Naive thymus-derived CD8-positive, alpha-beta T cell (primary cell): ENCODE measurements around the gene PPP2R5C. TPM values are rescaled to one million over a fixed set of nuclear protein-coding genes. Genes with fewer than 3 reads are reported as not detected.
"Not testable (repeated sequence)": the region's sequence is repeated elsewhere in the genome, so short reads cannot be mapped to it uniquely, and the experiment has no call there.

Experiments used
- ATAC-seq, 2 donors: fragments of 150-1000 bp; cut with Tn5 transposase in 1 of 2; sonication (Bioruptor Pico), chemical (Tn5 transposase) in 1 of 2; 1 replicate in 1 of 2; 2 replicates in 1 of 2; pipeline ENCODE4 v1.10.0; 2021; ENCODE audit warnings: mild to moderate bottlenecking in 2 of 2, moderate library complexity in 2 of 2
- POLR2A ChIA-PET: fragments of 350-600 bp; sonication (Branson Sonifier 250); formaldehyde crosslinking; loops from one replicate; lab custom pipeline; 2021; ENCODE audit warnings: antibody characterized with exemption; lab: Charles Lee
- DNase-seq, 10 donors: peaks; one replicate each; pipeline versions ENCODE4 v3.0.0 to v3.0.0-alpha.2; 2020 to 2022
- H3K27ac Mint-ChIP-seq, 10 donors: one replicate each; pipeline ENCODE4 v1.8.0; 2020 to 2022; ENCODE audit warnings: mild to moderate bottlenecking in 10 of 10, mixed read lengths in 10 of 10, moderate library complexity in 4 of 10, inconsistent platforms in 1 of 10
- H3K27me3 Mint-ChIP-seq, 5 donors: one replicate each; pipeline ENCODE4 v1.8.0; 2021 to 2022; ENCODE audit warnings: mixed read lengths in 5 of 5
- H3K36me3 Mint-ChIP-seq, 3 donors: one replicate each; pipeline ENCODE4 v1.8.0; 2020 to 2022; ENCODE audit warnings: mixed read lengths in 3 of 3, mild to moderate bottlenecking in 2 of 3, inconsistent platforms in 1 of 3
- H3K4me1 Mint-ChIP-seq, 4 donors: one replicate each; pipeline ENCODE4 v1.8.0; 2021 to 2022; ENCODE audit warnings: mixed read lengths in 4 of 4
- H3K4me3 Mint-ChIP-seq, 10 donors: one replicate each; pipeline ENCODE4 v1.8.0; 2020 to 2022; ENCODE audit warnings: mild to moderate bottlenecking in 10 of 10, mixed read lengths in 10 of 10, moderate library complexity in 6 of 10, inconsistent platforms in 1 of 10
- H3K9me3 Mint-ChIP-seq, 9 donors: one replicate each; pipeline ENCODE4 v1.8.0; 2020 to 2022; ENCODE audit warnings: mixed read lengths in 9 of 9, mild to moderate bottlenecking in 3 of 9, inconsistent platforms in 1 of 9, moderate library complexity in 1 of 9
- polyA plus RNA-seq, 3 donors: library from polyadenylated mRNA; unstranded; fragments of 300-500 nt; fragmentation: Illumina TruSeq; gene quantifications; one replicate each; pipeline ENCODE4 v1.2.3, GENCODE V29; 2021
- total RNA-seq, 8 experiments: library from RNA in 2 of 8; stranded (reverse) in 2 of 8; gene quantifications; one replicate each; pipeline ENCODE4 v1.2.3 and lab custom pipeline; 2021 to 2026

PPP2R5C gene
- total and polyA plus RNA-seq, 5 experiments from 2014 or later, result 143 to 418 (median 237) TPM

DNA sequence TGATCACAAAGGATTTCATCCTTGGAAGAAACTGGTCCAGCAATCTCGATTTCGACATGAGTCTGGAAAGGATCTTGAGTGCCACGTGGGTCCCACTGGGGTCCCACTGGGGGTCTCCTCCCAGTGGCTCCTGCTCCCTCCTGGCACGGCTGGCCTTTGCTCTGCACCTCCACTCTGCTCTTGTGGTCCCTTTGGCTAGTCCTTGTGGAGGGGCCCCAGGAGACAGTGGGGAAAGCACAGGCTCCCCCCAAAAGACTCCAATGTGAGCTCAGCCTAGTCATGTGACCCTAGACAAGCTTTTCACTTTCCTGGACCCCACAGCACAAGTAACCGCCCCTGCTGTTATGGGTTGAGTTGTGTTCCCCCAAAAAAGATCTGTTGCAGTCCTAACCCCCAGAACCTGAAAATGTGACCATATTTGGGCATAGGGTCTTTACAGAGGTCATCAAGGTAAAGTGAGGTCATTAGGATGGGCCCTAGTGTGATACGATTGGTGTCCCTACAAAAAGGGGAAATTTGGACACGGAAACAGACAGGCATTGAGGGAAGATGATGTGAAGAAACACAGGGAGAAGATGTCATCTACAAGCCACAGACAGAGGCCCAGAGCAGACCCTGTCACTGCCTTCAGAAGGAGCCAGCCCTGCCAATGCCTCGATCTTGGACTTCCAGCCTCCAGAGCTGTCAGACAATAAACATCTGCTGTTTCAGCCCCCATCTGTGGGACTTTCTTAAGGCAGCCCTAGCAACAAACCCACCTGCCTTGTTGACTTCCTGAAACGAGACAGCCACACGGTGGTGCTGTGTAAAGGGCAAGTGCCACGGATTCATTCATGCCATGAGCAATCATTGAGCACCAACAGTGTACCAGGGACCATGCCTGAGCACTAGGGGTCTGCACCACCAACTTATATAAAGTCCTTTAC is 23.8 kb upstream of the PPP2R5C start:
- POLR2A ChIA-PET, result interaction anchor here (1.0 to 2.6 kb wide), 2 partner anchors 19 to 31 kb away, joined by 3 to 7 read pairs; no protein-coding TSS in a partner anchor
- Mint-ChIP-seq H3K9me3 (peaks cover 0 to 26% (median 14%) of the 10 kb centered on the region in 9 donors), H3K27me3 (peaks cover 0 to 2% (median 0%) of the 10 kb centered on the region in 5 donors), H3K36me3 (peaks cover 0 to 16% (median 11%) of the 10 kb centered on the region in 3 donors), H3K27ac (peak overlapping the region in 9 of 10 donors; percentile 10 to 87 (median 66)), H3K4me3 (no peak overlapping the region), H3K4me1 (peaks cover 5 to 23% (median 21%) of the 10 kb centered on the region in 4 donors)
- DNase-seq (peak in 3 of 10 donors; percentile 14 to 29 (median 28)), ATAC-seq (peak; percentile 53 to 70)

DNA sequence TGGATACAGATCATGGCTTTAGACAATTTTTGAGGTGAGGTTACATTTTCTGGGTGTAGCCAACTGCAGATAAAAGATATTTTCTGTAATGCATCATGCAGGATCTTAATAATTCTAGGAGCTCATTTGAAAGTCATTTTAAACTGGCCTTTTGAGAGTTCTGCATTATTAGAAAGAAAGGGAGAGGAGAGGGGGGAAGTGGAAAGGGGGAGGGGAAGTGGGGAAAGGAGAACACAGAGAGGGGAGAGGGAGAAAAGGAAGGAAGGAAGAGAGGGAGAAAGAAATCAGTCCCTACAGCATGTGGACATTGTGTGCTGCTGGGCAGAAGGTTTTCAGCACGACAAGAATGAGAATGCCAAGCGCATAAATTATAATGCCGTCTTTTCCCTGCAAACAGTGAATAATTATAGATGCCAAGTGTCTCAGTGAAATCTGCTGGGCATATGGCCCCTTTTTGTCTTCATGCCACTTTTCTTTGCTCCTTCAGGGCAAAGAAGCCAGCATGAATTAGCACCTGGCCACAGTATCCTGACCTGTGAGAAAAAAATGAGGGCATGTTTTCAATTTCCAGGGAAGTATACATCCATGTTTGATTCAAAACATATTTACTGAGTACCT is 22.7 kb upstream of the PPP2R5C start:
- Mint-ChIP-seq H3K9me3 (peaks cover 0 to 26% (median 14%) of the 10 kb centered on the region in 9 donors), H3K4me3 (no peak overlapping the region), H3K36me3 (peaks cover 0 to 16% (median 11%) of the 10 kb centered on the region in 3 donors), H3K27me3 (peaks cover 0 to 2% (median 0%) of the 10 kb centered on the region in 5 donors), H3K4me1 (peaks cover 5 to 20% (median 17%) of the 10 kb centered on the region in 4 donors), H3K27ac (peak overlapping the region in 1 of 10 donors; percentile 34)
- ATAC-seq (no peak), DNase-seq (no peak)
- POLR2A ChIA-PET, result interaction anchor here (0.5 to 1.0 kb wide), 2 partner anchors 18 to 30 kb away, joined by 3 read pairs; no protein-coding TSS in a partner anchor

DNA sequence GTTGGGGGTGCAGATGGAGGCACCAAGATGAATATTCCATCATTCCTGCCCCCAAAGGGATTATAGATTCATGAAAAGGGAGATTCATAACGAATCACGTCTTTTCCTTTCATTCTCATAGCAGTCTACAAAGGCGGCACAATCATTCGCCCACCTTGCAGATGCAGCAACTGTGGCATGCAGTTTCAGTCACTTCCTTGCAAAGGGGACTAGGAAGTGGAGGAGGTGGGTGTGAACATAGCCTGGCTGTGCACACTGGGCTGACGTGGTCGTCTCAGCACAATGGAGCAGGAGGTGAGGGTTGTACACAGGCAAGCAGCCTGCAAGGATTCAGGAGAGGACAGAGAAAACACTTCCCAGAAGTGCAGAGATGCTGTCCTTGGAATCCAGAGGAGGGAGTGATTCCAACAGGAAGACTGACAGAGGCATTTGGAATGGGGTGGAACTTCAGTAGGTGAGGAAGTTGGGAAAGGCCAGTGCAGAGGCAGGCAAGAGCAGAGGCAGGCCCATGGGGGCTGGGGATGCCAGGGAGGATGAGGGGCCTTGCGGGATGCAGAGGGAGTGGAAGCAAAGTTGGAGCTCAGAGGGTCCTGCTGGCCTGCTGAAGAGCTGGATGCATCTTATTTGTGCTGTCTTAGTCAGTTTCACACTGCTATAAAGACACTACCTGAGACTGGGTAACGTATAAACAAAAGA is 21.9 kb upstream of the PPP2R5C start:
- Mint-ChIP-seq H3K4me1 (peaks cover 5 to 16% (median 13%) of the 10 kb centered on the region in 4 donors), H3K36me3 (peaks cover 0 to 16% (median 11%) of the 10 kb centered on the region in 3 donors), H3K27me3 (peaks cover 0 to 2% (median 0%) of the 10 kb centered on the region in 5 donors), H3K27ac (peak overlapping the region in 3 of 10 donors; percentile 34 to 79 (median 48)), H3K4me3 (peak overlapping the region in 1 of 10 donors; percentile 45), H3K9me3 (peaks cover 0 to 26% (median 14%) of the 10 kb centered on the region in 9 donors)
- ATAC-seq, result no peak
- POLR2A ChIA-PET, result interaction anchor here (1.3 to 1.9 kb wide), 2 partner anchors 8 to 17 kb away, joined by 4 to 7 read pairs; no protein-coding TSS in a partner anchor
- peak in 1 of 10 donors; percentile 12 for DNase-seq

DNA sequence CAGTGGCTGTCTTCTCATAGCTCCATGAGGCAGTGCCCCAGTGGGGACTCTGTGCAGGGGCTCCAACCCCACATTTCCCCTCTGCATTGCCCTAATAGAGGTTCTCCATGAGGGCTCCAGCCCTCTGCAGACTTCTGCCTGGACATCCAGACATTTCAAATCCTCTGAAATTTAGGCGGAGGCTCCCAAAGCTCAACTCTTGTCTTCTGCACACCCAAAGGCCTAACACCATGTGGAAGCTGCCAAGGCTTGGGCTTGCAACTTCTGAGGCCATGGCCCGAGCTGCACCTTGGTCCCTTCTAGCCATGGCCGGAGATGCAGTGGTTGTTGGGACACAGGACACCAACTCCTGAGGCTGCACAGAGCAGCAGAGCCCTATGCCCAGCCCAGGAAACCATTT is 20.5 kb upstream of the PPP2R5C start:
- Mint-ChIP-seq H3K27ac (no peak overlapping the region), H3K9me3 (peaks cover 0 to 26% (median 14%) of the 10 kb centered on the region in 9 donors), H3K27me3 (peaks cover 0 to 2% (median 0%) of the 10 kb centered on the region in 5 donors), H3K4me1 (peaks cover 5 to 13% (median 12%) of the 10 kb centered on the region in 4 donors), H3K36me3 (peaks cover 0 to 16% (median 11%) of the 10 kb centered on the region in 3 donors), H3K4me3 (no peak overlapping the region)
- ATAC-seq (no peak), DNase-seq (peak in 1 of 10 donors; percentile 7)
- POLR2A ChIA-PET, result interaction anchor here (0.9 to 1.9 kb wide), 2 partner anchors 9 to 19 kb away, joined by 3 to 7 read pairs; no protein-coding TSS in a partner anchor

DNA sequence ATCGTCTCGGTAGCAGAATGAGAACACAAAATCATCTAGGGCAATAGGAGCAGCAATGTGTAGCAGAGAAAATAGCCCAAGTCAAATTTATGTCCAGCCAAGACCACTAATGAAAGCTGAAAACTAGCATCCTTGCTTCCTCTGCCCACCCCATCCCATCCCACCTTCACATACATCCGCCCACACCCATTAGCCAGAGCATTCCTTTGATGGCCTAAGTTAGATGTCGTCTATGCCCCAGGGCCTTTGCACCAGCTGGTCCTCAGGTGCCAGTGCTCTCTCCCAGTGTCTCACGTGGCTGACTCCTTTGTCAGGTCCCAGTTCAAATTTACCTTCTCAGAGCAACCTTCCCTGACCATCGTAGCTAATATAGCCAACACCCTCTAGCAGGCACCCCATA is 17.8 kb upstream of the PPP2R5C start:
- Mint-ChIP-seq H3K4me3 (no peak overlapping the region), H3K27ac (peak overlapping the region in 1 of 10 donors; percentile 60), H3K9me3 (peaks cover 0 to 26% (median 14%) of the 10 kb centered on the region in 9 donors), H3K27me3 (peaks cover 0 to 12% (median 0%) of the 10 kb centered on the region in 5 donors), H3K4me1 (peaks cover 0 to 3% (median 3%) of the 10 kb centered on the region in 4 donors), H3K36me3 (peaks cover 0 to 16% (median 11%) of the 10 kb centered on the region in 3 donors)
- DNase-seq (no peak), ATAC-seq (no peak)
- POLR2A ChIA-PET, result no interaction called here

DNA sequence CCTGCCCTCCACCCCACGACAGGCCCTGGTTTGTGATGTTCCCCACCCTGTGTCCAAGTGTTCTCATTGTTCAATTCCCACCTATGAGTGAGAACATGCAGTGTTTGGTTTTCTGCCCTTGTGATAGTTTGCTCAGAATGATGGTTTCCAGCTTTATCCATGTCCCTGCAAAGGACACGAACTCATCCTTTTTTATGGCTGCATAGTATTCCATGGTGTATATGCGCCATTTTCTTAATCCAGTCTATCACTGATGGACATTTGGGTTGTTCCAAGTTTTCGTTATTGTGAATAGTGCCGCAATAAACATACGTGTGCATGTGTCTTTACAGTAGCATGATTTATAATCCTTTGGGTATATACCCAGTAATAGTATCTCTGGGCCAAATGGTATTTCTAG is 17.1 kb upstream of the PPP2R5C start:
- ATAC-seq, H3K4me3 Mint-ChIP-seq, DNase-seq, H3K27ac Mint-ChIP-seq, POLR2A ChIA-PET, H3K4me1 Mint-ChIP-seq: not testable (repeated sequence)
- H3K9me3 Mint-ChIP-seq, result peaks cover 0 to 25% (median 14%) of the 10 kb centered on the region in 9 donors
- peaks cover 0 to 16% (median 11%) of the 10 kb centered on the region in 3 donors for H3K36me3 Mint-ChIP-seq
- H3K27me3 Mint-ChIP-seq, result peaks cover 0 to 17% (median 0%) of the 10 kb centered on the region in 5 donors

DNA sequence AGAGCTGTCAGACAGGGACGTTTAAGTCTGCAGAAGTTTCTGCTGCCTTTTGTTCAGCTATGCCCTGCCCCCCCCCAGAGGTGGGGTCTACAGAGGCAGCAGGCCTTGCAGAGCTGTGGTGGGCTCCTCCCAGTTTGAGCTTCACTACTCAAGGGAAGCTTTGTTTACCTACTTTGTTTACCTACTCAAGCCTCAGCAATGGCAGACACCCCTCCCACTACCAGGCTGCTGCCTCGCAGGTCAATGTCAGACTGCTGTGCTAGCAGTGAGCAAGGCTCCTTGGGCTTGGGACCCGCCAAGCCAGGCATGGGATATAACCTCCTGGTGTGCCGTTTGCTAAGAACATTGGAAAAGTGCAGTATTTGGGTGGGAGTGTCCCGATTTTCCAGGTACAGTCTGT is 11.8 kb upstream of the PPP2R5C start:
- H3K4me1 Mint-ChIP-seq, DNase-seq, ATAC-seq, H3K4me3 Mint-ChIP-seq, H3K36me3 Mint-ChIP-seq, H3K27ac Mint-ChIP-seq: not testable (repeated sequence)
- POLR2A ChIA-PET, result interaction anchor here (1.0 kb wide), 1 partner anchor 15 kb away, joined by 3 read pairs; no protein-coding TSS in a partner anchor
- H3K27me3 Mint-ChIP-seq, result peaks cover 0 to 50% (median 1%) of the 10 kb centered on the region in 5 donors
- H3K9me3 Mint-ChIP-seq, result peaks cover 0 to 10% (median 0%) of the 10 kb centered on the region in 9 donors

DNA sequence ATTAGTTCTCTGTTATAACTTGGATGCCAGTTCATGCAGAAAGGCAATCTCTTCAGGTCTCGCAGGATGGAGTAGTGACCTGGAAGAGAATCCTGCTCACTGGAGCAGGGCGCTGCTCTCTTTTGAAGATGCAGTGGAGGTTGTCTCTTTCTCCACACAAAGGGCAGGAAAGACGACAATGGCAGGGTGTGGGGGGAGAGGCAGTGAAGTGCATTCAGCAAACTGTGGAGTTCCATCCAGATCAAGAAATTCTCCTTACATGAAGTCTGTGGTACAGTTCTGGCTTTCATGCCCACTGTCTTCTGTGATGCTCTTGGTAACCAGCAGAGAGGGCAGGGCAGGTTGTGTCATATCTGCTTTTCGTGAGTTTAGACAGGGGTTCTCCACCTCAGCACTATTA is 6.6 kb upstream of the PPP2R5C start:
- POLR2A ChIA-PET, result no interaction called here
- no peak overlapping the region for H3K4me3 Mint-ChIP-seq

DNA sequence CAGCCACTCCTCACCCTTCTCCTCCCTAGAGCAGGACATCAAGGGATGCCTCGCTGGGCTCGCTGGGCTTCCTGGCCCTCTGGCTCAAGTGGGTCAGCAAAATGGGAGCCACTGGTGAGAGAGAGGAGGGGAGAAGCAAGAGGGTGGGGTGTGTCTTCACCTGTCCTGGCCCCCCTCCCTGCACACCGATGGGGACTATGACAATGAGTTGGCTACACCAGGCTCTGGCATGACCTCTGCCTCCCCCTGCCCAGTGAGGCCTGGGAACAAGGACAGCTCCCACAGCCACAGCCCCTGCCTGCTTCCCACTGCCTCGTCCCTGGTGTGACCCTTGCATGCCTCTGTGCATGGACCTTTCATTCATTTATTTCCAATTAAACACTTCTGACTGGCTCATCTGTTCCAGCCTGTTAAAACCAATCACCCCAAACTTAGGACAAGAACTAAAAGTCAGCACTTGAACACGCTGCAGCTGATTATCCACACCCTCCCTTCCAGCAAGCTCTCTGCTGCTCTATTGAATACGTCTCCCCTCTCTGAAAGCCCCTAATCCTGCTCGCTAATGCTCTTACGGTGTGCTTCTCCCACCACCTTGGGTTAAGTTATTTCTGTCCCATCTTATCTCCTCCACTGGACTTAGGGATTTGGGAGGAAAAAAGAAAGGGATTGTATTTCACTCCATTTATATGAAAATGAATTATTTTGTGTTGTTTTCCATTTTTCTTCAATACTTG is 5.8 kb upstream of the PPP2R5C start:
- H3K9me3 Mint-ChIP-seq, result peaks cover 0 to 10% (median 0%) of the 10 kb centered on the region in 9 donors
- H3K4me1 Mint-ChIP-seq, result peaks cover 4 to 10% (median 5%) of the 10 kb centered on the region in 4 donors
- DNase-seq, result no peak
- H3K4me3 Mint-ChIP-seq, result no peak overlapping the region
- no peaks in the 10 kb centered on the region for H3K36me3 Mint-ChIP-seq
- no peak for ATAC-seq
- peaks cover 0 to 34% (median 4%) of the 10 kb centered on the region in 5 donors for H3K27me3 Mint-ChIP-seq
- no peak overlapping the region for H3K27ac Mint-ChIP-seq
- POLR2A ChIA-PET, result interaction anchor here (1.2 kb wide), 1 partner anchor 18 kb away, joined by 3 read pairs; no protein-coding TSS in a partner anchor

More for the DNA sequence above, 6.6 kb upstream of the PPP2R5C start:
- Mint-ChIP-seq H3K27me3 (peaks cover 0 to 39% (median 4%) of the 10 kb centered on the region in 5 donors), H3K27ac (no peak overlapping the region), H3K9me3 (peaks cover 0 to 10% (median 0%) of the 10 kb centered on the region in 9 donors), H3K36me3 (no peaks in the 10 kb centered on the region), H3K4me1 (peaks cover 2 to 8% (median 2%) of the 10 kb centered on the region in 4 donors)
- DNase-seq, result no peak
- ATAC-seq, result no peak

DNA sequence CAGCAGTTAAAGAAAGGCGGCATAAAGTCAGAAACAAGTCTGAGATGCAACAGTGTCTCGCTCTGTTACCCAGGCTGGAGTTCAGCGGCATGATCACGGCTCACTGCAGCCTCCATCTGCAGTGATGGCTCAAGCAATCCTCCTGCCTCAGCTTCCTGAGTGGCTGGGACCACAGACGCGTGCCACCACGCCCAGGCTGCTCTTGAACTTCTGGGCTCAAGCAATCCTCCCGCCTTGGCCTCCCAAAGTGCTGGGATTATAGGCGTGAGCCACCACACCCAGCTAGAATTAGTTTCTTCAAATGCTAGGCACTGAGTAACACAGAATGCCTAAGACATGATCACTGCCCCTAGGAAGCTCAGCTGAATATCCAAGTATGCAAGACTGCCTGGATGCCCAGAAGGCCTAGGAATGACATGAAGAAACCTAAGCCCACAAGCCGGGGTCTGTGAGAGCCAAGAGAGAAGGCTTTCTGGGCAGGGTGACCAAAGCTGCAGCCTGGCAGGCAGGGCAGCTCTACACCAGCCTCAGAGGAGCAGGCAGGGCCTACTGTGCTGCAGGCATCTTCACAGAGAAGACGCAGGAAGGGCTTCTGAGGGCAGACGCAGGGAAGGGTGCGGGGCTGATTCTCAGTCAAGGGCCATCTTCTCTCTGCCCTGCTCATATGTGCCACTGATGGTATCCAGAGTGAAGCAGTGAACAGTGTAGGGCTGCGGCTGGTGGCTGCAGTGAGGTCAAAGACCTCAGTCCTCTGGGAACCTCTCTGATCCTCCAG is 4.3 kb upstream of the PPP2R5C start:
- H3K27ac Mint-ChIP-seq, result peak overlapping the region in 4 of 10 donors; percentile 18 to 85 (median 48)
- POLR2A ChIA-PET, result interaction anchor here (1.2 kb wide), 1 partner anchor 19 kb away, joined by 3 read pairs; no protein-coding TSS in a partner anchor
- no peak for ATAC-seq

More for the DNA sequence above, 4.3 kb upstream of the PPP2R5C start:
- Mint-ChIP-seq H3K9me3 (peaks cover 0 to 10% (median 0%) of the 10 kb centered on the region in 9 donors), H3K4me3 (no peak overlapping the region), H3K36me3 (no peaks in the 10 kb centered on the region), H3K4me1 (peaks cover 4 to 10% (median 6%) of the 10 kb centered on the region in 4 donors), H3K27me3 (peaks cover 0 to 21% (median 3%) of the 10 kb centered on the region in 5 donors)
- no peak for DNase-seq
